Colonic mucosa (tissue), 4 donors: ENCODE measurements around the gene TRIM43. TPM values are rescaled to one million over a fixed set of nuclear protein-coding genes. Genes with fewer than 3 reads are reported as not detected.
"Not testable (repeated sequence)": the region's sequence is repeated elsewhere in the genome, so short reads cannot be mapped to it uniquely, and the experiment has no call there.

Experiments used
- DNase-seq: peaks from one replicate; pipeline ENCODE4 v3.0.0-alpha.2; 2020
- H3K27ac ChIP-seq: fragments of 200-600 bp; one replicate; pipeline ENCODE4 v1.8.0; 2021
- H3K27me3 ChIP-seq: fragments of 200-600 bp; one replicate; pipeline ENCODE4 v1.8.0; 2021
- H3K36me3 ChIP-seq: fragments of 200-600 bp; one replicate; pipeline ENCODE4 v1.8.0; 2021
- H3K4me1 ChIP-seq: fragments of 200-600 bp; one replicate; pipeline ENCODE4 v1.8.0; 2021; ENCODE audit warnings: mild to moderate bottlenecking
- H3K4me3 ChIP-seq: fragments of 200-600 bp; one replicate; pipeline ENCODE4 v1.8.0; 2021
- H3K9ac ChIP-seq, 2 donors: one replicate each; pipeline ENCODE4 v1.7.0; 2013; ENCODE audit warnings: control low read depth in 2 of 2, low read depth in 2 of 2, low read length in 2 of 2
- H3K9me3 ChIP-seq: fragments of 200-600 bp; one replicate; pipeline ENCODE4 v1.8.0; 2021
- CTCF ChIP-seq: fragments of 200-600 bp; IDR thresholded peaks from one replicate; pipeline ENCODE4 v1.8.0; 2022; ENCODE audit warnings: antibody characterized with exemption, mild to moderate bottlenecking
- intact Hi-C: fragments of 100-400 bp; cut with DNase I; formaldehyde crosslinking; loops from one replicate; pipeline ENCODE4 v1.14.1; 2022
- total RNA-seq, 2 donors: library from RNA; stranded (reverse); fragmentation: NEBNext Ultra II Directional in 1 of 2; extraction: Animal tissue kit (Norgen Biotek cat#: 25700) in 1 of 2; gene quantifications; one replicate each; pipeline ENCODE4 v1.2.1, GENCODE V29; 2021
- donor health status: healthy.
- donor health status: DM: no; HTN: no; CAD: no.
- donor health status: DM: no; HTN: no; CAD: no.

TRIM43 gene
- total RNA-seq: not detected

GRCh38 chr2:95591701-95592100 lies at the start of gene TRIM43:
Gene TRIM43 (plus strand): TSS chr2:95592001. CDS start chr2:95594024, 2,023 bp downstream.
- H3K9ac ChIP-seq: not testable (repeated sequence)

GRCh38 chr2:95551055-95551568 lies 40.7 kb upstream of the TRIM43 start:
- DNase-seq: no peak
- H3K9me3 ChIP-seq: no peaks in the 10 kb centered on the region
- H3K36me3 ChIP-seq: no peaks in the 10 kb centered on the region
- TF ChIP-seq CTCF: no peak
- no peaks in the 10 kb centered on the region for H3K4me1 ChIP-seq
- H3K9ac ChIP-seq: no peak overlapping the region
- no peak overlapping the region for H3K27ac ChIP-seq
- intact Hi-C loops: no loop called here
- H3K4me3 ChIP-seq: no peak overlapping the region
- H3K27me3 ChIP-seq: no peaks in the 10 kb centered on the region

More at GRCh38 chr2:95591701-95592100, at the start of gene TRIM43:
- H3K27ac ChIP-seq, DNase-seq, intact Hi-C loops, H3K4me3 ChIP-seq, H3K9me3 ChIP-seq, H3K27me3 ChIP-seq, H3K4me1 ChIP-seq, H3K36me3 ChIP-seq: not testable (repeated sequence)

GRCh38 chr2:95552911-95553310 lies 38.9 kb upstream of the TRIM43 start:
- Histone ChIP-seq H3K4me1 (no peaks in the 10 kb centered on the region), H3K9ac (no peak overlapping the region), H3K9me3 (no peaks in the 10 kb centered on the region), H3K4me3 (no peak overlapping the region), H3K27ac (no peak overlapping the region), H3K27me3 (no peaks in the 10 kb centered on the region), H3K36me3 (no peaks in the 10 kb centered on the region)
- intact Hi-C loops: no loop called here
- no peak for DNase-seq
- no peak for TF ChIP-seq CTCF

GRCh38 chr2:95569170-95569569 lies 22.6 kb upstream of the TRIM43 start:
- H3K4me3 ChIP-seq: no peak overlapping the region
- no peaks in the 10 kb centered on the region for H3K36me3 ChIP-seq
- TF ChIP-seq CTCF: no peak
- no peaks in the 10 kb centered on the region for H3K27me3 ChIP-seq
- no peaks in the 10 kb centered on the region for H3K4me1 ChIP-seq
- H3K27ac ChIP-seq: no peak overlapping the region
- H3K9ac ChIP-seq: no peak overlapping the region
- intact Hi-C loops: no loop called here
- no peak for DNase-seq
- H3K9me3 ChIP-seq: no peaks in the 10 kb centered on the region

GRCh38 chr2:95573866-95574265 lies 17.9 kb upstream of the TRIM43 start:
- no peak for TF ChIP-seq CTCF
- no peaks in the 10 kb centered on the region for H3K36me3 ChIP-seq
- no peak overlapping the region for H3K4me3 ChIP-seq
- intact Hi-C loops: no loop called here
- no peaks in the 10 kb centered on the region for H3K4me1 ChIP-seq
- H3K27me3 ChIP-seq: no peaks in the 10 kb centered on the region
- no peak overlapping the region for H3K9ac ChIP-seq
- no peak for DNase-seq
- no peak overlapping the region for H3K27ac ChIP-seq
- no peaks in the 10 kb centered on the region for H3K9me3 ChIP-seq

GRCh38 chr2:95574506-95574905 lies 17.3 kb upstream of the TRIM43 start:
- Histone ChIP-seq H3K27ac (no peak overlapping the region), H3K4me1 (no peaks in the 10 kb centered on the region), H3K9me3 (no peaks in the 10 kb centered on the region), H3K27me3 (no peaks in the 10 kb centered on the region), H3K4me3 (no peak overlapping the region), H3K9ac (no peak overlapping the region), H3K36me3 (no peaks in the 10 kb centered on the region)
- no peak for DNase-seq
- intact Hi-C loops: no loop called here
- no peak for TF ChIP-seq CTCF
